ENCODE data around the gene GLT1D1. TPM values are rescaled to one million over a fixed set of nuclear protein-coding genes. Genes with fewer than 3 reads are reported as not detected.

The GLT1D1 gene
- total RNA-seq, 1 experiment from 2014 or later, result not detected

- RAD21 ChIA-PET (ENCODE audit: low non-redundant PET in 1 of 2, low total read pairs in 2 of 2, uncharacterized antibody in 2 of 2, unreplicated experiment in 2 of 2), result no interaction called here
- POLR2A ChIA-PET, result no interaction called here
- no peak overlapping the region for H3K9ac ChIP-seq (ENCODE audit: low read length)
- H3K4me1 ChIP-seq (ENCODE audit: control insufficient read depth in 1 of 2, insufficient read depth in 2 of 2, low read length in 2 of 2), result no peaks in the 10 kb centered on the region
- H3K36me3 ChIP-seq (ENCODE audit: control insufficient read depth in 1 of 2, insufficient read depth in 2 of 2, low read length in 2 of 2), result no peaks in the 10 kb centered on the region
- peaks cover 0 to 4% of the 10 kb centered on the region in 2 experiments; a peak in 1 of 4 replicates for H3K9me3 ChIP-seq (ENCODE audit: control insufficient read depth in 1 of 2, insufficient read depth in 1 of 2, low read depth in 1 of 2, low read length in 2 of 2)
- no peak overlapping the region for H3K4me2 ChIP-seq (ENCODE audit: low read length)
- no TSS peak for BruUV-seq (replicated peaks)
- H3K4me3 ChIP-seq (replicated peaks in 1 of 2; ENCODE audit: low read depth in 1 of 2, low read length in 2 of 2), result no peak overlapping the region
- intact Hi-C loops (cut with micrococcal nuclease), result no loop called here
- CTCF ChIA-PET, result no interaction called here
- DNase-seq (ENCODE audit: low read depth, low spot score) (no peak), ATAC-seq (no peak)
- no peaks in the 10 kb centered on the region for H3K9me2 ChIP-seq (ENCODE audit: insufficient read depth)
- H3K79me2 ChIP-seq (ENCODE audit: insufficient read depth, low read length), result no peaks in the 10 kb centered on the region
- no peak for TF ChIP-seq SP1 (IDR thresholded peaks at IDR 0.05; ENCODE audit: low read depth)
- no peak for TF ChIP-seq SRF (IDR thresholded peaks at IDR 0.05; ENCODE audit: low read depth)
- TF ChIP-seq POLR2AphosphoS5 (IDR thresholded peaks at IDR 0.05; ENCODE audit: low read depth, low read length), result no peak
- TF ChIP-seq, protein P1, sequence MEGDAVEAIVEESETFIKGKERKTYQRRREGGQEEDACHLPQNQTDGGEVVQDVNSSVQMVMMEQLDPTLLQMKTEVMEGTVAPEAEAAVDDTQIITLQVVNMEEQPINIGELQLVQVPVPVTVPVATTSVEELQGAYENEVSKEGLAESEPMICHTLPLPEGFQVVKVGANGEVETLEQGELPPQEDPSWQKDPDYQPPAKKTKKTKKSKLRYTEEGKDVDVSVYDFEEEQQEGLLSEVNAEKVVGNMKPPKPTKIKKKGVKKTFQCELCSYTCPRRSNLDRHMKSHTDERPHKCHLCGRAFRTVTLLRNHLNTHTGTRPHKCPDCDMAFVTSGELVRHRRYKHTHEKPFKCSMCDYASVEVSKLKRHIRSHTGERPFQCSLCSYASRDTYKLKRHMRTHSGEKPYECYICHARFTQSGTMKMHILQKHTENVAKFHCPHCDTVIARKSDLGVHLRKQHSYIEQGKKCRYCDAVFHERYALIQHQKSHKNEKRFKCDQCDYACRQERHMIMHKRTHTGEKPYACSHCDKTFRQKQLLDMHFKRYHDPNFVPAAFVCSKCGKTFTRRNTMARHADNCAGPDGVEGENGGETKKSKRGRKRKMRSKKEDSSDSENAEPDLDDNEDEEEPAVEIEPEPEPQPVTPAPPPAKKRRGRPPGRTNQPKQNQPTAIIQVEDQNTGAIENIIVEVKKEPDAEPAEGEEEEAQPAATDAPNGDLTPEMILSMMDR (IDR thresholded peaks at IDR 0.05 in 2 of 3, conservative IDR thresholded peaks at IDR 0.05 in 1 of 3; ENCODE audit: borderline replicate concordance in 1 of 3, insufficient read depth in 1 of 3, low read depth in 2 of 3, low read length in 2 of 3), result no peak
- TF ChIP-seq EZH2 (IDR thresholded peaks at IDR 0.05), result no peak
- no peak overlapping the region for H2AFZ ChIP-seq (ENCODE audit: low read depth, low read length, poor library complexity, severe bottlenecking)
- H3K27me3 ChIP-seq (ENCODE audit: insufficient read depth, low read length), result no peaks in the 10 kb centered on the region
- H4K20me1 ChIP-seq (ENCODE audit: insufficient read depth), result no peaks in the 10 kb centered on the region
- H3K27ac ChIP-seq (ENCODE audit: low read depth, low read length), result no peak overlapping the region
Measured at GRCh38 chr12:128961308-128961902, 108.1 kb downstream of the GLT1D1 start.

- H3K79me2 ChIP-seq (ENCODE audit: insufficient read depth, low read length), result no peaks in the 10 kb centered on the region
- POLR2A ChIA-PET, result no interaction called here
- H3K36me3 ChIP-seq (ENCODE audit: control insufficient read depth in 1 of 2, insufficient read depth in 2 of 2, low read length in 2 of 2), result no peaks in the 10 kb centered on the region
- ATAC-seq (no peak), DNase-seq (ENCODE audit: low read depth, low spot score) (no peak)
- H3K4me3 ChIP-seq (replicated peaks in 1 of 2; ENCODE audit: low read depth in 1 of 2, low read length in 2 of 2), result no peak overlapping the region
- H3K9me3 ChIP-seq (ENCODE audit: control insufficient read depth in 1 of 2, insufficient read depth in 1 of 2, low read depth in 1 of 2, low read length in 2 of 2), result peaks cover 0 to 4% of the 10 kb centered on the region in 2 experiments; a peak in 1 of 4 replicates
- H2AFZ ChIP-seq (ENCODE audit: low read depth, low read length, poor library complexity, severe bottlenecking), result no peak overlapping the region
- no peak overlapping the region for H3K27ac ChIP-seq (ENCODE audit: low read depth, low read length)
- H3K9ac ChIP-seq (ENCODE audit: low read length), result no peak overlapping the region
- no peak overlapping the region for H3K4me2 ChIP-seq (ENCODE audit: low read length)
- no peaks in the 10 kb centered on the region for H4K20me1 ChIP-seq (ENCODE audit: insufficient read depth)
- no peaks in the 10 kb centered on the region for H3K9me2 ChIP-seq (ENCODE audit: insufficient read depth)
- RAD21 ChIA-PET (ENCODE audit: low non-redundant PET in 1 of 2, low total read pairs in 2 of 2, uncharacterized antibody in 2 of 2, unreplicated experiment in 2 of 2), result no interaction called here
- H3K4me1 ChIP-seq (ENCODE audit: control insufficient read depth in 1 of 2, insufficient read depth in 2 of 2, low read length in 2 of 2), result no peaks in the 10 kb centered on the region
- BruUV-seq (replicated peaks), result no TSS peak
- no peaks in the 10 kb centered on the region for H3K27me3 ChIP-seq (ENCODE audit: insufficient read depth, low read length)
- no peak for TF ChIP-seq POLR2AphosphoS5 (IDR thresholded peaks at IDR 0.05; ENCODE audit: low read depth, low read length)
- no peak for TF ChIP-seq SP1 (IDR thresholded peaks at IDR 0.05; ENCODE audit: low read depth)
- TF ChIP-seq CBX3 (IDR thresholded peaks at IDR 0.05; ENCODE audit: low read depth), result no peak
- CTCF ChIA-PET, result no interaction called here
- intact Hi-C loops (cut with micrococcal nuclease), result no loop called here
Measured at GRCh38 chr12:128961957-128962356, 108.7 kb downstream of the GLT1D1 start.
